Measurements from ENCODE around the gene PANK3.
"Not testable (repeated sequence)": the region's sequence is repeated elsewhere in the genome, so short reads cannot be mapped to it uniquely, and the experiment has no call there.

DNA sequence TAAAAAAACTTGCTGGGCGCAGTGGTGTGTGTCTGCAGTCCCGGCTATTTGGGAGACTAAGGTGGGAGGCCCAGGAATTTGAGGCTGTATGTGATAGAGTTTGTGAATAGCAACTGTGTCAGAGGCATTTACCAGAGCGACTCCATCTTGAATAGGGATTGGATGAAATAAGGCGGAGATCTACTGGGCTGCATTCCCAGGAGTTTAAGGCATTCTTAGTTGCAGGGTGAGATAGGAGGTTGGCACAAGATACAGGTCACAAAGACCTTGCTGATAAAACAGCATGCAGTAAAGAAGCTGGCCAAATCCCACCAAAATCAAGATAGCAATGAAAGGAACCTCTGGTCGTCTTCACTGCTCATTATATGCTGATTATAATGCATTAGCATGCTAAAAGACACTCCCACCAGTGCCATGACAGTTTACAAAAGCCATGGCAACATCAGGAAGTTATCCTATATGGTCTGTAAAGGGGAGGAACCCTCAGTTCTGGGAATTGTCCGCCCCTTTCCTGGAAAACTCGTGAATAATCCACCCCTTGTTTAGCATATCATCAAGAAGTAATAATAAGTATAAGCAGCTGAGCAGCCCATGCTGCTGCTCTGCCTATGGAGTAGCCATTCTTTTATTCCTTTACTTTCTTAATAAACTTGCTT, 1.8 kb upstream of the PANK3 start:
- TF ChIP-seq, protein P1, sequence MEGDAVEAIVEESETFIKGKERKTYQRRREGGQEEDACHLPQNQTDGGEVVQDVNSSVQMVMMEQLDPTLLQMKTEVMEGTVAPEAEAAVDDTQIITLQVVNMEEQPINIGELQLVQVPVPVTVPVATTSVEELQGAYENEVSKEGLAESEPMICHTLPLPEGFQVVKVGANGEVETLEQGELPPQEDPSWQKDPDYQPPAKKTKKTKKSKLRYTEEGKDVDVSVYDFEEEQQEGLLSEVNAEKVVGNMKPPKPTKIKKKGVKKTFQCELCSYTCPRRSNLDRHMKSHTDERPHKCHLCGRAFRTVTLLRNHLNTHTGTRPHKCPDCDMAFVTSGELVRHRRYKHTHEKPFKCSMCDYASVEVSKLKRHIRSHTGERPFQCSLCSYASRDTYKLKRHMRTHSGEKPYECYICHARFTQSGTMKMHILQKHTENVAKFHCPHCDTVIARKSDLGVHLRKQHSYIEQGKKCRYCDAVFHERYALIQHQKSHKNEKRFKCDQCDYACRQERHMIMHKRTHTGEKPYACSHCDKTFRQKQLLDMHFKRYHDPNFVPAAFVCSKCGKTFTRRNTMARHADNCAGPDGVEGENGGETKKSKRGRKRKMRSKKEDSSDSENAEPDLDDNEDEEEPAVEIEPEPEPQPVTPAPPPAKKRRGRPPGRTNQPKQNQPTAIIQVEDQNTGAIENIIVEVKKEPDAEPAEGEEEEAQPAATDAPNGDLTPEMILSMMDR (IDR thresholded peaks at IDR 0.05), result not testable (repeated sequence)
- not testable (repeated sequence) for TF ChIP-seq POLR2AphosphoS5 (IDR thresholded peaks at IDR 0.05; ENCODE audit: low read depth, low read length)
